ENCODE results near the gene PBLD.

Gene PBLD

GRCh38 chr10:68237173-68237572 is 95.6 kb downstream of the PBLD start:
- TF ChIP-seq CTCF (IDR thresholded peaks at IDR 0.05; ENCODE audit: borderline replicate concordance, control extremely low read depth, extremely low read depth, insufficient read depth, missing control alignments), result no peak
- no peak for DNase-seq (ENCODE audit: low spot score)
- in situ Hi-C loops (cut with MboI; ENCODE audit: low sequenced_read_pairs, unreplicated experiment), result no loop called here

GRCh38 chr10:68235581-68235980 is 97.1 kb downstream of the PBLD start:
- no peak for DNase-seq (ENCODE audit: low spot score)
- no peak for TF ChIP-seq CTCF (IDR thresholded peaks at IDR 0.05; ENCODE audit: borderline replicate concordance, control extremely low read depth, extremely low read depth, insufficient read depth, missing control alignments)
- in situ Hi-C loops (cut with MboI; ENCODE audit: low sequenced_read_pairs, unreplicated experiment), result no loop called here

- no peak for TF ChIP-seq CTCF (IDR thresholded peaks at IDR 0.05; ENCODE audit: borderline replicate concordance, control extremely low read depth, extremely low read depth, insufficient read depth, missing control alignments)
- in situ Hi-C loops (cut with MboI; ENCODE audit: low sequenced_read_pairs, unreplicated experiment), result no loop called here
- DNase-seq (ENCODE audit: low spot score), result no peak
These were observed 97.6 kb downstream of the PBLD start for GRCh38 chr10:68235111-68235510.

GRCh38 chr10:68233046-68233445 is 99.7 kb downstream of the PBLD start:
- TF ChIP-seq CTCF (IDR thresholded peaks at IDR 0.05; ENCODE audit: borderline replicate concordance, control extremely low read depth, extremely low read depth, insufficient read depth, missing control alignments), result no peak
- no peak for DNase-seq (ENCODE audit: low spot score)
- in situ Hi-C loops (cut with MboI; ENCODE audit: low sequenced_read_pairs, unreplicated experiment), result no loop called here
